K562 (cell line): ENCODE results near the gene PRKAG2. TPM values are rescaled to one million over a fixed set of nuclear protein-coding genes. Genes with fewer than 3 reads are reported as not detected.

Experiments
- ATAC-seq: fragments of 200-7000 bp; cut with Tn5 transposase; 3 replicates; pipeline ENCODE4 v1.9.1; 2020; ENCODE audit warnings: moderate library complexity
- BruUV-seq: library from RNA; stranded (reverse); fragments of 400-500 nt; replicated peaks from 2 replicates; lab custom pipeline; 2021; lab: Mats Ljungman, UMichigan
- CTCF ChIA-PET: fragments of 300-600 bp; formaldehyde crosslinking; extraction: SDS; loops from one replicate; lab custom pipeline; 2021; ENCODE audit warnings: low intra/inter-chr PET ratio; lab: Yijun Ruan, JAX
- POLR2A ChIA-PET: fragments of 300-600, 350-650 bp; sonication (Branson Sonifier 250); formaldehyde crosslinking; extraction: SDS; loops from one replicate; lab custom pipeline; 2021; ENCODE audit warnings: antibody characterized with exemption, inconsistent platforms; lab: Yijun Ruan, JAX
- DNase-seq, 4 experiments: peaks; one replicate each; pipeline versions ENCODE4 v3.0.0 to v3.0.0-alpha.2; 2011 to 2018; ENCODE audit warnings: low spot score in 3 of 4, mixed read lengths in 3 of 4; ENCODE audit errors: extremely low read depth in 1 of 4
- FAIRE-seq: peaks from 2 replicates; lab custom pipeline; 2011; peaks lifted over from hg19 to GRCh38; lab: Jason Lieb, UNC
- H2AFZ ChIP-seq: 2 replicates; pipeline ENCODE4 v1.6.0; 2011; ENCODE audit warnings: low read depth, low read length, control low read depth, inconsistent platforms
- H3K27ac ChIP-seq: fragments of 200-600 bp; 3 replicates; pipeline ENCODE4 v1.8.0; 2011; ENCODE audit warnings: low read depth, mild to moderate bottlenecking, control low read depth, inconsistent platforms, low read length, moderate library complexity, mixed read lengths; ENCODE audit errors: extremely low read depth
- H3K27me3 ChIP-seq, 2 experiments: fragments of 300-600 bp in 1 of 2; 2 replicates in 1 of 2; 3 replicates in 1 of 2; pipeline versions ENCODE4 v1.6.0 to v1.8.0; 2011; ENCODE audit warnings: inconsistent platforms in 2 of 2, low read length in 2 of 2, mild to moderate bottlenecking in 1 of 2, mixed read lengths in 1 of 2, moderate library complexity in 1 of 2; ENCODE audit not compliant: control insufficient read depth in 2 of 2, insufficient read depth in 2 of 2
- H3K36me3 ChIP-seq: fragments of 300-600 bp; 3 replicates; pipeline ENCODE4 v1.8.0; 2011; ENCODE audit warnings: mild to moderate bottlenecking, low read length, inconsistent platforms; ENCODE audit not compliant: control insufficient read depth, insufficient read depth
- H3K4me1 ChIP-seq, 2 experiments: fragments of 200-600 bp in 1 of 2; replicated peaks in 1 of 2; 2 replicates in 1 of 2; 3 replicates in 1 of 2; pipeline versions ENCODE4 v1.5.1 to v1.8.0; 2011; ENCODE audit warnings: inconsistent platforms in 2 of 2, low read length in 2 of 2, mild to moderate bottlenecking in 1 of 2, mixed read lengths in 1 of 2, moderate library complexity in 1 of 2; ENCODE audit not compliant: control insufficient read depth in 2 of 2, insufficient read depth in 2 of 2
- H3K4me2 ChIP-seq: 2 replicates; pipeline ENCODE4 v1.6.1; 2011; ENCODE audit warnings: low read length, control low read depth, inconsistent platforms, mixed read lengths; ENCODE audit not compliant: insufficient read depth
- H3K4me3 ChIP-seq: fragments of 200-600 bp; sonication (generic), shearing (Covaris generic); 2 replicates; pipeline ENCODE4 v1.5.1; 2016; ENCODE audit warnings: control low read depth, inconsistent platforms
- H3K79me2 ChIP-seq: fragments of 200-600 bp; 3 replicates; pipeline ENCODE4 v1.8.0; 2011; ENCODE audit warnings: low read length, inconsistent platforms; ENCODE audit not compliant: control insufficient read depth, insufficient read depth
- H3K9ac ChIP-seq, 2 experiments: 2 replicates each; pipeline versions ENCODE4 v1.6.0 to v1.6.1; 2011; ENCODE audit warnings: low read depth in 2 of 2, low read length in 2 of 2, control low read depth in 1 of 2, inconsistent platforms in 1 of 2, mild to moderate bottlenecking in 1 of 2, mixed read lengths in 1 of 2; ENCODE audit not compliant: insufficient read depth in 1 of 2
- H3K9me1 ChIP-seq: one replicate; pipeline ENCODE4 v1.6.0; 2011; ENCODE audit warnings: inconsistent platforms, mild to moderate bottlenecking, low read length, moderate library complexity; ENCODE audit not compliant: control insufficient read depth, insufficient read depth
- H3K9me3 ChIP-seq: replicated peaks from 2 replicates; pipeline ENCODE4 v1.5.1; 2011; ENCODE audit warnings: low read depth, low read length, inconsistent platforms; ENCODE audit not compliant: control insufficient read depth, insufficient read depth
- H4K20me1 ChIP-seq: replicated peaks from 2 replicates; pipeline ENCODE4 v1.6.1; 2011; ENCODE audit warnings: low read length, inconsistent platforms, mixed read lengths; ENCODE audit not compliant: control insufficient read depth, insufficient read depth
- CCAR2 ChIP-seq: fragments of 200-400 bp; formaldehyde crosslinking; IDR thresholded peaks from 2 replicates; pipeline ENCODE4 v1.6.1; 2017; ENCODE audit warnings: mild to moderate bottlenecking, low read depth, low read length
- CXXC5 ChIP-seq: fragments of 250-450 bp; sonication (Bioruptor Pico); IDR thresholded peaks from 2 replicates; pipeline ENCODE4 v1.8.0; 2022; ENCODE audit warnings: inconsistent platforms, mild to moderate bottlenecking, moderate library complexity
- FOXA1 ChIP-seq: fragments of 450-650 bp; IDR thresholded peaks from 2 replicates; pipeline ENCODE4 v1.6.1; 2016; ENCODE audit warnings: mild to moderate bottlenecking, borderline replicate concordance
- KLF10 ChIP-seq: fragments of 250-450 bp; sonication (Bioruptor Pico); IDR thresholded peaks from 2 replicates; pipeline ENCODE4 v1.6.1; 2021; ENCODE audit warnings: matching md5 sums
- MEF2D ChIP-seq: conservative IDR thresholded peaks from 2 replicates; pipeline ENCODE4 v1.6.1; 2016; ENCODE audit warnings: low read depth, missing genetic modification characterization, missing compliant biosample characterization
- NRF1 ChIP-seq, 2 experiments: fragments of 450-650 bp; IDR thresholded peaks in 1 of 2; conservative IDR thresholded peaks in 1 of 2; 2 replicates each; pipeline ENCODE4 v1.6.1; 2014; ENCODE audit warnings: mild to moderate bottlenecking in 2 of 2
- YY1 ChIP-seq, 3 experiments: IDR thresholded peaks; 2 replicates each; pipeline ENCODE4 v1.6.1; 2011; ENCODE audit warnings: low read length in 2 of 3, mild to moderate bottlenecking in 2 of 3, moderate library complexity in 2 of 3, borderline replicate concordance in 1 of 3, control low read depth in 1 of 3, low read depth in 1 of 3; ENCODE audit not compliant: insufficient read depth in 3 of 3, insufficient replicate concordance in 2 of 3, control insufficient read depth in 1 of 3, insufficient read length in 1 of 3; ENCODE audit errors: extremely low read depth in 1 of 3
- ZBTB17 ChIP-seq: fragments of 450-650 bp; formaldehyde crosslinking; IDR thresholded peaks from 2 replicates; pipeline ENCODE4 v1.4.0; 2020; ENCODE audit warnings: mild to moderate bottlenecking
- ZNF696 ChIP-seq: fragments of 250-450 bp; sonication (Bioruptor Pico); conservative IDR thresholded peaks from 2 replicates; pipeline ENCODE4 v1.4.0; 2020; ENCODE audit warnings: mild to moderate bottlenecking, moderate library complexity
- WGBS: fragments of 100-300 bp; shearing (Covaris generic); methylation state at CpG from one replicate; pipeline ENCODE4 v1.1.6; 2016; ENCODE audit warnings: low coverage, mixed read lengths; ENCODE audit not compliant: insufficient coverage; ENCODE audit errors: missing lambda C conversion rate; 5-methylcytosine and 5-hydroxymethylcytosine counted together
- in situ Hi-C: fragments of 300-500 bp; cut with MboI; formaldehyde crosslinking; loops from 4 replicates; pipeline ENCODE4 v1.15.0; 2018; ENCODE audit warnings: inconsistent platforms, mixed read lengths
- intact Hi-C: fragments of 100-400 bp; cut with micrococcal nuclease; formaldehyde crosslinking; loops from 2 replicates; pipeline ENCODE4 v1.14.2; 2022
- polyA plus RNA-seq, 8 experiments: library from polyadenylated mRNA; depleted of rRNA in 4 of 8; stranded (reverse) in 5 of 8; unstranded in 3 of 8; fragments of >200 nt; fragmentation: Nextera tagmentation in 2 of 8; fragmentation: Illumina TruSeq in 1 of 8; extraction: Ambion mirVana in 2 of 8; extraction: Trizol in 1 of 8; gene quantifications; 2 replicates each; pipeline versions ENCODE4 v1.2.1 to v1.2.3, GENCODE V29; 2011 to 2014; ENCODE audit warnings: inconsistent platforms in 1 of 8, missing spikeins in 1 of 8
- total RNA-seq, 7 experiments: library from RNA; depleted of rRNA in 6 of 7; stranded (reverse); fragments of >200 nt in 6 of 7; fragmentation: Illumina TruSeq in 2 of 7; extraction: Trizol in 2 of 7; gene quantifications; 2 replicates each; pipeline versions ENCODE4 v1.2.1 to v1.2.3, GENCODE V29; 2011 to 2021; ENCODE audit warnings: low replicate concordance in 1 of 7
- TF ChIP-seq, protein P1 (sequence below): fragments of 450-650 bp; formaldehyde crosslinking; IDR thresholded peaks from 2 replicates; pipeline ENCODE4 v1.4.0; 2022; ENCODE audit warnings: missing genetic modification characterization

Gene PRKAG2
- total and polyA plus RNA-seq, 9 of the 15 experiments (the other 6 are each of a cell fraction or from before 2014, with no cell fraction given): 0.99 to 5.6 (median 3.3) TPM

DNA sequence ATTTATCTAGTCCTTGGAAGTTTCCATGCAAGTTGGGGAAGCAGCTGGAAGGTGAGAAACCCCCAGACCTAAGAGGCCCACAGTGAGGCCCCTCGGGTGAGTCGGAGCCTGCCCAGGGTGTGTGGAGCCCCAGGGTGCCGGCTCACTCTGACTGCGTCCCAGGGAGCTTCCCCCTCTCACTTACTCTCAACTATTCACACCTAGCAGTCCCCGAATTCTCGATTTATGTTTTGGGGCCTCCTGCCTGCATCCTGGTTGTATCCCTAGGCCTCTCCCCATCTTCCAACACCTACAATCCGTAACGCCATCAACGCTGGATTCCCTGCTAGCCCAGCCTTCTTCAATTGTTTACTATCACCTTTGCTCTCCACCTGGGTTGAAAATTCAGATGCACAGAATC is 63.9 kb downstream of the PRKAG2 start:
- ChIA-PET CTCF (interaction anchor here (0.6 kb wide), 1 partner anchor 61 kb away, joined by 3 read pairs; no protein-coding TSS in a partner anchor), POLR2A (interaction anchor here (1.0 kb wide), 1 partner anchor 10 kb away, joined by 3 read pairs; no protein-coding TSS in a partner anchor)
- H2AFZ ChIP-seq: no peak overlapping the region
- DNase-seq: no peak
- H3K9me1 ChIP-seq: no peaks in the 10 kb centered on the region
- H3K4me2 ChIP-seq: no peak overlapping the region
- peaks cover 72 to 92% of the 10 kb centered on the region in 2 experiments for H3K27me3 ChIP-seq
- no peaks in the 10 kb centered on the region for H3K9me3 ChIP-seq
- no peak overlapping the region for H3K4me3 ChIP-seq
- WGBS: under 1% methylated on average over 9 of the region's 9 CpGs
- in situ Hi-C loops: no loop called here
- no TSS peak for BruUV-seq
- H3K36me3 ChIP-seq: no peaks in the 10 kb centered on the region
- no peak overlapping the region for H3K9ac ChIP-seq
- TF ChIP-seq CCAR2 (no peak), CXXC5 (no peak), NRF1 (conservative IDR thresholded peaks at IDR 0.05 in 1 of 2, IDR thresholded peaks at IDR 0.05 in 1 of 2) (no peak), FOXA1 (no peak), KLF10 (CRISPR knock-in tag) (no peak), ZNF696 (CRISPR knock-in tag) (no peak), YY1 (IDR thresholded peaks at IDR 0.05; ENCODE audit: borderline replicate concordance in 1 of 3, control insufficient read depth in 1 of 3, extremely low read depth in 1 of 3, insufficient read depth in 3 of 3, insufficient read length in 1 of 3, insufficient replicate concordance in 2 of 3, low read depth in 1 of 3, low read length in 2 of 3) (no peak), ZBTB17 (no peak), MEF2D (tag) (no peak)
- TF ChIP-seq, protein P1, sequence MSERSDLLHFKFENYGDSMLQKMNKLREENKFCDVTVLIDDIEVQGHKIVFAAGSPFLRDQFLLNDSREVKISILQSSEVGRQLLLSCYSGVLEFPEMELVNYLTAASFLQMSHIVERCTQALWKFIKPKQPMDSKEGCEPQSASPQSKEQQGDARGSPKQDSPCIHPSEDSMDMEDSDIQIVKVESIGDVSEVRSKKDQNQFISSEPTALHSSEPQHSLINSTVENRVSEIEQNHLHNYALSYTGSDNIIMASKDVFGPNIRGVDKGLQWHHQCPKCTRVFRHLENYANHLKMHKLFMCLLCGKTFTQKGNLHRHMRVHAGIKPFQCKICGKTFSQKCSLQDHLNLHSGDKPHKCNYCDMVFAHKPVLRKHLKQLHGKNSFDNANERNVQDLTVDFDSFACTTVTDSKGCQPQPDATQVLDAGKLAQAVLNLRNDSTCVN: no peak
- H4K20me1 ChIP-seq: peaks cover 14% of the 10 kb centered on the region; the same call in 1 of the 2 replicates
- ATAC-seq: no peak
- no peak overlapping the region for H3K27ac ChIP-seq
- no peaks in the 10 kb centered on the region for H3K79me2 ChIP-seq
- no peak for FAIRE-seq
- peaks cover 0 to 3% of the 10 kb centered on the region in 2 experiments; a peak in 1 of 5 replicates for H3K4me1 ChIP-seq
- intact Hi-C loops: no loop called here
